ENCODE results near the gene PCDHB9.
A peak's percentile ranks its signal among the peaks of the same experiment; 100 is the strongest.
"Not testable (repeated sequence)": the region's sequence is repeated elsewhere in the genome, so short reads cannot be mapped to it uniquely, and the experiment has no call there.

Gene PCDHB9

GRCh38 chr5:141188682-141189081, 1.7 kb downstream of the PCDHB9 start:
- DNase-seq (ENCODE audit: low read depth): not testable (repeated sequence)

- DNase-seq (ENCODE audit: low read depth): not testable (repeated sequence)
These were observed 2.2 kb downstream of the PCDHB9 start for GRCh38 chr5:141189131-141189530.

DNA sequence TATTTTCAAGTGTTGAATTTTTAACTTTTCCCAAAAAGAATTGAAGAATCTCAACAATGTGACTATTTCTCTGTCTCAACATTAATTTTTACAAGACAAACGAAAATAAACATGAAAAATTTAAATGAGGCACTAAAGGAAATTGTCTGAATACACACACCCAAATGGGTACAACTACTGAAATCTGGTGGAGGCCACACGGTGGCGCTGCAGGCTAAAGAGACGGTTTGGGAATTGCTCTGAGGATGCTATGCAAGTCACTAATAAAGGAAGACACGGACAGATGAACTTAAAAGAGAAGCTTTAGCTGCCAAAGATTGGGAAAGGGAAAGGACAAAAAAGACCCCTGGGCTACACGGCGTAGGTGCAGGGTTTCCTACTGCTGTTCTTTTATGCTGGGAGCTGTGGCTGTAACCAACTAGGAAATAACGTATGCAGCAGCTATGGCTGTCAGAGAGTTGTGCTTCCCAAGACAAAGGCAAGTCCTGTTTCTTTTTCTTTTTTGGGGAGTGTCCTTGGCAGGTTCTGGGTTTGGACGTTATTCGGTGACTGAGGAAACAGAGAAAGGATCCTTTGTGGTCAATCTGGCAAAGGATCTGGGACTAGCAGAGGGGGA, 5.3 kb downstream of the PCDHB9 start, which contains the start of gene PCDHB10:
TSS of gene PCDHB10 (plus strand) at position 244 of the 616 bp plus-strand sequence. CDS start at position 444, 200 bp downstream.
- no peak for DNase-seq (ENCODE audit: low read depth)

DNA sequence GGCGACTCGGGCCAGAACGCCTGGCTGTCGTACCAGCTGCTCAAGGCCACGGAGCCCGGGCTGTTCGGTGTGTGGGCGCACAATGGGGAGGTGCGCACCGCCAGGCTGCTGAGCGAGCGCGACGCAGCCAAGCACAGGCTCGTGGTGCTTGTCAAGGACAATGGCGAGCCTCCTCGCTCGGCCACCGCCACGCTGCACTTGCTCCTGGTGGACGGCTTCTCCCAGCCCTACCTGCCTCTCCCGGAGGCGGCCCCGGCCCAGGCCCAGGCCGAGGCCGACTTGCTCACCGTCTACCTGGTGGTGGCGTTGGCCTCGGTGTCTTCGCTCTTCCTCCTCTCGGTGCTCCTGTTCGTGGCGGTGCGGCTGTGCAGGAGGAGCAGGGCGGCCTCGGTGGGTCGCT, 7.4 kb downstream of the PCDHB9 start:
- DNase-seq (ENCODE audit: low read depth): not testable (repeated sequence)

GRCh38 chr5:141196363-141196762, 9.4 kb downstream of the PCDHB9 start:
- no peak for DNase-seq (ENCODE audit: low read depth)

DNA sequence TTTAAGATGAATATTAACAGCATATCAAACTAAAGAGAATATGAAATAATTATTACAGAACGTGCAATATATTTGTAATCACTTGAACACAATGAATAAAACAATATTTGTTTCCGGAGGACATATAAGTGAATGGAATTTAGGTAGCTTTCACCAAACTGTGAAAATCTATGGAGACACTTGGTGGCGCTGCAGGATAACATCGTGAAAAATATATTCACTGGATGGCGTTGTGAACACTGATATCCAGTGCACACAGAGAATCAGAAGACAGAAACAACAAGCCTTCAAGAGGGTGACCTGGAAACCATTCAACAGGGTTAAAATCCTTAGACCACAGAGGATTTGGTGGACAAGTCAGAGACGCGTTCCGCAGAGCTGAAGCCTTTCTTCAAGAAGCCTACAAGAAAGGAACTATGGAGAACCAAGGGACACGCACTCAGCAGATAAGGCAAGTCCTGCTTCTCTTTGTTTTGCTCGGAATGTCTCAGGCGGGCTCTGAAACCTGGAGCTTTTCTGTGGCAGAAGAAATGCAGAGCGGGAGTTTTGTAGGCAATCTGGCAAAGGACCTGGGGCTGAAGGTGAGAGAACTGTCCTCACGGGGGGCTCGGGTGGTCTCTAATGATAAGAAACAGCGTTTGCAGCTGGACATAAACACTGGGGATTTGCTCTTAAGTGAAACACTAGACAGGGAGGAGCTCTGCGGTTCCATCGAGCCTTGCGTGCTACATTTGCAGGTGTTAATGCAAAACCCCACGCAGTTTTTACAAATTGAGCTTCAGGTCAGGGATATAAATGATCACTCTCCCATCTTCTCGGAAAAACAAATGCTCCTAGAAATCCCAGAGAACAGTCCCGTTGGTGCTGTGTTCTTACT, 12.6 kb downstream of the PCDHB9 start, which contains the start of gene PCDHB11:
TSS of gene PCDHB11 (plus strand) at position 269 of the 877 bp plus-strand sequence. CDS start at position 417, 148 bp downstream.
- no peak for DNase-seq (ENCODE audit: low read depth)

GRCh38 chr5:141201126-141201525, 14.2 kb downstream of the PCDHB9 start:
- not testable (repeated sequence) for DNase-seq (ENCODE audit: low read depth)

DNA sequence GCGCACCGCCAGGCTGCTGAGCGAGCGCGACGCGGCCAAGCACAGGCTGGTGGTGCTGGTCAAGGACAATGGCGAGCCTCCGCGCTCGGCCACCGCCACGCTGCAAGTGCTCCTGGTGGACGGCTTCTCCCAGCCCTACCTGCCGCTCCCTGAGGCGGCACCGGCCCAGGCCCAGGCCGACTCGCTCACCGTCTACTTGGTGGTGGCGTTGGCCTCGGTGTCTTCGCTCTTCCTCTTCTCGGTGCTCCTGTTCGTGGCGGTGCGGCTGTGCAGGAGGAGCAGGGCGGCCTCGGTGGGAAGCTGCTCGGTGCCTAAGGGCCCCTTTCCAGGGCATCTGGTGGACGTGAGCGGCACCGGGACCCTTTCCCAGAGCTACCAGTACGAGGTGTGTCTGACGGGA, 14.7 kb downstream of the PCDHB9 start:
- DNase-seq (ENCODE audit: low read depth): not testable (repeated sequence)

GRCh38 chr5:141208478-141208877, 21.5 kb downstream of the PCDHB9 start, which contains the start of gene PCDHB12:
PCDHB12 (plus strand) TSS chr5:141208719; CDS start chr5:141208908, 189 bp downstream.
- no peak for DNase-seq (ENCODE audit: low read depth)

GRCh38 chr5:141210281-141210680, 23.3 kb downstream of the PCDHB9 start:
- not testable (repeated sequence) for DNase-seq (ENCODE audit: low read depth)

- DNase-seq (ENCODE audit: low read depth): not testable (repeated sequence)
These were observed 23.9 kb downstream of the PCDHB9 start for GRCh38 chr5:141210849-141211248.

DNA sequence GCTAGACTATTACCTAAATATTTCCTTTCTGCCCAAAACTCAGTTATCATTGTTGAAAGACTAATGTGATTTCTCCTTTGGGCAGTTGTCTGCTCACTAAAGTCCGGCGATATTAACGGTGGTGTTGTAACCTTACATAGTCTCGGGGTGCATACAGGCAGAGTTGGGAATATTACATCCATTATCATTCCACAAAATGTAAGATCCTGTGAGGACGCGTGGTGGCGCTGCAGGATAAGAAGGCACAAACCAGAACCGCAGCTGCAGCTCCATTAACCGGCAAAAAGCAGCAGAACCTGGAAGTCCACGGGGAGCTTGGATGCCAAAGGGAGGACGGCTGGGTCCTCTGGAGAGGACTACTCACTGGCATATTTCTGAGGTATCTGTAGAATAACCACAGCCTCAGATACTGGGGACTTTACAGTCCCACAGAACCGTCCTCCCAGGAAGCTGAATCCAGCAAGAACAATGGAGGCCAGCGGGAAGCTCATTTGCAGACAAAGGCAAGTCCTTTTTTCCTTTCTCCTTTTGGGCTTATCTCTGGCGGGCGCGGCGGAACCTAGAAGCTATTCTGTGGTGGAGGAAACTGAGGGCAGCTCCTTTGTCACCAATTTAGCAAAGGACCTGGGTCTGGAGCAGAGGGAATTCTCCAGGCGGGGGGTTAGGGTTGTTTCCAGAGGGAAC, 26.8 kb downstream of the PCDHB9 start, which contains the start of gene PCDHB13:
TSS of gene PCDHB13 (plus strand) at position 264 of the 684 bp plus-strand sequence. CDS start at position 469, 205 bp downstream.
- DNase-seq (ENCODE audit: low read depth): peak; percentile 10

GRCh38 chr5:141214583-141214982, 27.6 kb downstream of the PCDHB9 start:
- not testable (repeated sequence) for DNase-seq (ENCODE audit: low read depth)

- not testable (repeated sequence) for DNase-seq (ENCODE audit: low read depth)
These were observed 28.5 kb downstream of the PCDHB9 start for GRCh38 chr5:141215504-141215903.

GRCh38 chr5:141216035-141216434, 29.1 kb downstream of the PCDHB9 start:
- DNase-seq (ENCODE audit: low read depth): not testable (repeated sequence)

DNA sequence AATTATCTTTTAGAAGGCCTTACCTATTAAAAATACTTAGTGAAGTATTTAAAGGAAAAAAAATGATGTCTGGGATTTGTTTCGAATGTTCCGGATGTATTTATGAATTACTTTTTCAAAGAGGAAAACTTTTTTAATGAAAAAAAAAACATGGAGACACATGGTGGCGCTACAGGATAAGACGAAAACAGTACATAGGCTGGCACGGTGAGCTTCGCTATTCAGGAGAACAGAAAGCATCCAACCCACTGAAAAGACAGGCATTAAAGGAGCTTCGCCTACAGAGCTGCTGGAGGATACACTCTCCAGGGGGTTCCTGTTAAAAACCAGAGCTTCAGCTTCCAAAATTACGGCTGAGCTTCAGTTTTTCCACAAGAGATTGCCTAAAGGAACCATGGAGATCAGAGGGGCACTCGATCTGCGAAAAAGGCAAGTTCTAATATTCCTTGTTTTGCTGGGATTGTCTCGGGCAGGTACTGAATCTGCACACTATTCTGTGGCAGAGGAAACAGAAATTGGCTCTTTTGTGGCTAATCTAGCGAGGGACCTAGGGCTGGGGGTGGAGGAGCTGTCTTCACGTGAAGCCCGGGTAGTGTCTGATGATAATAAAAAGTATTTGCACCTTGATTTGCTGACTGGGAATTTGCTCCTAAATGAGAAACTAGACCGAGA, 36.3 kb downstream of the PCDHB9 start, which contains the start of gene PCDHB14:
TSS of gene PCDHB14 (plus strand) at position 232 of the 672 bp plus-strand sequence. CDS start at position 395, 163 bp downstream.
- no peak for DNase-seq (ENCODE audit: low read depth)

DNA sequence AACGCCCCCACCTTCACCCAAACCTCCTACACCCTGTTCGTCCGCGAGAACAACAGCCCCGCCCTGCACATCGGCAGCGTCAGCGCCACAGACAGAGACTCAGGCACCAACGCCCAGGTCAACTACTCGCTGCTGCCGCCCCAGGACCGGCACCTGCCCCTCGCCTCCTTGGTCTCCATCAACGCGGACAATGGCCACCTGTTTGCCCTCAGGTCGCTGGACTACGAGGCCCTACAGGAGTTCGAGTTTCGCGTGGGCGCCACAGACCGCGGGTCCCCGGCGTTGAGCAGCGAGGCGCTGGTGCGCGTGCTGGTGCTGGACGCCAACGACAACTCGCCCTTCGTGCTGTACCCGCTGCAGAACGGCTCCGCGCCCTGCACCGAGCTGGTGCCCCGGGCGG, 37.9 kb downstream of the PCDHB9 start:
- DNase-seq (ENCODE audit: low read depth): not testable (repeated sequence)

DNA sequence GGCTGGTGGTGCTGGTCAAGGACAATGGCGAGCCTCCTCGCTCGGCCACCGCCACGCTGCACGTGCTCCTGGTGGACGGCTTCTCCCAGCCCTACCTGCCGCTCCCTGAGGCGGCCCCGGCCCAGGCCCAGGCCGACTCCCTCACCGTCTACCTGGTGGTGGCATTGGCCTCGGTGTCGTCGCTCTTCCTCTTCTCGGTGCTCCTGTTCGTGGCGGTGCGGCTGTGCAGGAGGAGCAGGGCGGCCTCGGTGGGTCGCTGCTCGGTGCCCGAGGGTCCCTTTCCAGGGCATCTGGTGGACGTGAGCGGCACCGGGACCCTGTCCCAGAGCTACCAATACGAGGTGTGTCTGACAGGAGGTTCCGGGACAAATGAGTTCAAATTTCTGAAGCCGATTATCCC, 38.5 kb downstream of the PCDHB9 start:
- DNase-seq (ENCODE audit: low read depth): not testable (repeated sequence)

DNA sequence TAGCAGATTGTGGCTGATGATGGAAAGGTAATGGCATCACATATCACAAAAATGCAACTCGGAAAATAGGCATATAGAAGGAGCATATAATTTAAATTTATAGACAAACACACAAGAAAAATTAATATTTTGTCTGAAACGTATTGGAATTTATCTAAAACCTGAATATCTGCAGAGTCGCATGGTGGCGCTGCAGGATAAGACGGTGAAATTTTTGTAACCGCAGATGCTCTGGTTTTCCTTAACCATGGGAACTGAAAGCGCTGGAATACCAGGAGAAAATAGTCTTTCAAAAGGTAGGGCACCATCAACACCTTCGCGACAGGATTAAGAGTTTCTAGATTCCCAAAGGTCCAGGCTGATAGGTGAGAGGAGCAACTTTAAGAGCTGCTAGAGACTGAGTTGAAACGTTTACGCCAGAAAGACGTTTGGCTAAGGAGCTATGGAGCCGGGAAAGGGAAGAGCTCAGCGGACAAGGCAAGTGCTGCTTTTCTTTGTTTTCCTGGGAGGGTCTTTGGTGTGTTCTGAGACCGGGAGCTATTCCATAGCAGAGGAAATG, 47.2 kb downstream of the PCDHB9 start:
- DNase-seq (ENCODE audit: low read depth): no peak

DNA sequence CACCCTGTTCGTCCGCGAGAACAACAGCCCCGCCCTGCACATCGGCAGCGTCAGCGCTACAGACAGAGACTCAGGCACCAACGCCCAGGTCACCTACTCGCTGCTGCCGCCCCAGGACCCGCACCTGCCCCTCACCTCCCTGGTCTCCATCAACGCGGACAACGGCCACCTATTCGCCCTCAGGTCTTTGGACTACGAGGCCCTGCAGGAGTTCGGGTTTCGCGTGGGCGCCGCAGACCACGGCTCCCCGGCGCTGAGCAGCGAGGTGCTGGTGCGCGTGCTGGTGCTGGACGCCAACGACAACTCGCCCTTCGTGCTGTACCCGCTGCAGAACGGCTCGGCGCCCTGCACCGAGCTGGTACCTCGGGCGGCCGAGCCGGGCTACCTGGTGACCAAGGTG, 49.0 kb downstream of the PCDHB9 start:
- not testable (repeated sequence) for DNase-seq (ENCODE audit: low read depth)
